NCI-H460 (cell line): ENCODE data around the gene CFAP100. TPM values are rescaled to one million over a fixed set of nuclear protein-coding genes. Genes with fewer than 3 reads are reported as not detected.

Experiments
- DNase-seq: peaks from one replicate; pipeline ENCODE4 v3.0.0-alpha.2; 2016; ENCODE audit warnings: low read depth; ENCODE audit errors: extremely low read depth
- total RNA-seq: library from RNA; depleted of rRNA; stranded (reverse); fragments of >200 nt; shearing (Covaris generic); gene quantifications from 2 replicates; pipeline ENCODE4 v1.2.3, GENCODE V29; 2014

Gene CFAP100
- total RNA-seq, 1 experiment from 2014 or later = not detected

- no peak for DNase-seq
These were observed 38.1 kb upstream of the CFAP100 start for GRCh38 chr3:126356373-126357264.

GRCh38 chr3:126357295-126358037, 37.2 kb upstream of the CFAP100 start, which contains the start of gene KLF15:
Gene KLF15 (minus strand): TSS chr3:126357408. CDS start chr3:126352922, 4,486 bp downstream.
- DNase-seq = peak; percentile 60

GRCh38 chr3:126358038-126358815, 36.5 kb upstream of the CFAP100 start:
- DNase-seq = no peak

GRCh38 chr3:126358816-126359181, 35.9 kb upstream of the CFAP100 start:
- DNase-seq = no peak

- no peak for DNase-seq
These were observed 34.5 kb upstream of the CFAP100 start for GRCh38 chr3:126360046-126360713.

- DNase-seq = no peak
These were observed 34.0 kb upstream of the CFAP100 start for GRCh38 chr3:126360714-126361060.

- no peak for DNase-seq
These were observed 33.5 kb upstream of the CFAP100 start for GRCh38 chr3:126361211-126361610.

GRCh38 chr3:126364130-126364695, 30.5 kb upstream of the CFAP100 start:
- no peak for DNase-seq

GRCh38 chr3:126364731-126365301, 29.9 kb upstream of the CFAP100 start:
- no peak for DNase-seq

GRCh38 chr3:126365351-126366277, 29.1 kb upstream of the CFAP100 start:
- no peak for DNase-seq

- DNase-seq = no peak
These were observed 27.3 kb upstream of the CFAP100 start for GRCh38 chr3:126367316-126367805.

GRCh38 chr3:126369490-126369889, 25.2 kb upstream of the CFAP100 start:
- DNase-seq = no peak

GRCh38 chr3:126370055-126370454, 24.7 kb upstream of the CFAP100 start:
- no peak for DNase-seq

GRCh38 chr3:126370606-126371005, 24.1 kb upstream of the CFAP100 start:
- DNase-seq = no peak

- no peak for DNase-seq
These were observed 23.5 kb upstream of the CFAP100 start for GRCh38 chr3:126371096-126371705.

- DNase-seq = no peak
These were observed 22.1 kb upstream of the CFAP100 start for GRCh38 chr3:126372413-126373145.

GRCh38 chr3:126373146-126373613, 21.5 kb upstream of the CFAP100 start:
- DNase-seq = no peak
